ENCODE measurements around the gene LYG1. TPM values are rescaled to one million over a fixed set of nuclear protein-coding genes. Genes with fewer than 3 reads are reported as not detected.

The LYG1 gene
- total and polyA plus RNA-seq, 2 of the 13 experiments (the other 11 are each of a cell fraction or from before 2014, with no cell fraction given) = 1.00 to 2.9 TPM

- TF ChIP-seq ZNF770 (CRISPR knock-in tag; IDR thresholded peaks at IDR 0.05) (peak; percentile 78), ZNF773 (CRISPR knock-in tag; IDR thresholded peaks at IDR 0.05; ENCODE audit: borderline replicate concordance) (no peak), ZNF878 (CRISPR knock-in tag; IDR thresholded peaks at IDR 0.05) (no peak), SATB2 (CRISPR knock-in tag; IDR thresholded peaks at IDR 0.05) (no peak), ZNF24 (IDR thresholded peaks at IDR 0.05) (no peak), ZNF263 (CRISPR knock-in tag; IDR thresholded peaks at IDR 0.05) (no peak; the same call in 1 of the 2 replicates), ZNF550 (CRISPR knock-in tag; IDR thresholded peaks at IDR 0.05; ENCODE audit: borderline replicate concordance) (no peak; the same call in 1 of the 2 replicates), RFX5 (IDR thresholded peaks at IDR 0.05; ENCODE audit: low read depth, low read length) (peak; percentile 58), ARID2 (CRISPR knock-in tag; IDR thresholded peaks at IDR 0.05; ENCODE audit: borderline replicate concordance) (peak; percentile 59), TCF7L2 (IDR thresholded peaks at IDR 0.05; ENCODE audit: low read depth, low read length) (no peak), SNAPC2 (CRISPR knock-in tag; IDR thresholded peaks at IDR 0.05) (peak; percentile 45; the same call in 1 of the 2 replicates), ZFP36L2 (CRISPR knock-in tag; IDR thresholded peaks at IDR 0.05) (peak; percentile 56; the same call in 1 of the 2 replicates), GATAD2A (CRISPR knock-in tag; IDR thresholded peaks at IDR 0.05) (peak; percentile 79), ZNF121 (CRISPR knock-in tag; IDR thresholded peaks at IDR 0.05) (peak; percentile 50; the same call in 1 of the 2 replicates), ESRRA (CRISPR knock-in tag; IDR thresholded peaks at IDR 0.05; ENCODE audit: low read depth) (peak; percentile 77), REST (IDR thresholded peaks at IDR 0.05; ENCODE audit: borderline replicate concordance in 1 of 2, low read depth in 1 of 2, low read length in 2 of 2) (peak in 1 of 2 experiments; percentile 46; a peak in 2 of 4 replicates), MED1 (CRISPR knock-in tag; IDR thresholded peaks at IDR 0.05) (peak; percentile 74; the same call in 1 of the 2 replicates), STAT5B (CRISPR knock-in tag; IDR thresholded peaks at IDR 0.05) (0 out of 2 replicates have a peak, but pooled peaks have one; percentile 19), SNAPC5 (CRISPR knock-in tag; IDR thresholded peaks at IDR 0.05; ENCODE audit: borderline replicate concordance) (no peak), ZBTB21 (CRISPR knock-in tag; IDR thresholded peaks at IDR 0.05) (peak; percentile 34; the same call in 1 of the 2 replicates), PPARG (CRISPR knock-in tag; conservative IDR thresholded peaks at IDR 0.05) (no peak; the same call in none of the 2 replicates), FOSL2 (CRISPR knock-in tag; IDR thresholded peaks at IDR 0.05) (peak; percentile 63), NR2F2 (IDR thresholded peaks at IDR 0.05; ENCODE audit: borderline replicate concordance, low read depth) (peak; percentile 32; the same call in 1 of the 2 replicates), ZNF329 (CRISPR knock-in tag; IDR thresholded peaks at IDR 0.05; ENCODE audit: low read depth) (peak; percentile 72; the same call in 1 of the 2 replicates), ZFAT (CRISPR knock-in tag; conservative IDR thresholded peaks at IDR 0.05) (no peak), NFE2L1 (CRISPR knock-in tag; IDR thresholded peaks at IDR 0.05; ENCODE audit: borderline replicate concordance) (peak; percentile 29; the same call in 1 of the 2 replicates)
Observed at GRCh38 chr2:99335911-99336803, 35.2 kb upstream of the LYG1 start, which contains the start of gene TXNDC9 (continued).
